K562 (cell line): Measurements from ENCODE around the gene SRD5A1. TPM values are rescaled to one million over a fixed set of nuclear protein-coding genes. Genes with fewer than 3 reads are reported as not detected.

Experiments
- DPF2 ChIP-seq: fragments of 450-650 bp; IDR thresholded peaks from 2 replicates; pipeline ENCODE4 v1.6.1; 2016
- PPARD ChIP-seq: fragments of 250-450 bp; sonication (Bioruptor Pico); IDR thresholded peaks from 2 replicates; pipeline ENCODE4 v1.8.0; 2022; ENCODE audit warnings: inconsistent platforms, mild to moderate bottlenecking, moderate library complexity
- RAD21 ChIP-seq, 2 experiments: fragments of 250-450 bp in 1 of 2; fragments of 450-650 bp in 1 of 2; sonication (Bioruptor Pico) in 1 of 2; formaldehyde crosslinking in 1 of 2; IDR thresholded peaks in 1 of 2; conservative IDR thresholded peaks in 1 of 2; 2 replicates each; pipeline versions ENCODE4 v1.4.0 to v1.8.0; 2020 to 2022; ENCODE audit warnings: mild to moderate bottlenecking in 2 of 2, moderate library complexity in 1 of 2
- XRCC5 ChIP-seq: fragments of 200-400 bp; formaldehyde crosslinking; IDR thresholded peaks from 2 replicates; pipeline ENCODE4 v1.6.1; 2017; ENCODE audit warnings: low read depth, mild to moderate bottlenecking, low read length
- YY1 ChIP-seq, 3 experiments: IDR thresholded peaks; 2 replicates each; pipeline ENCODE4 v1.6.1; 2011; ENCODE audit warnings: low read length in 2 of 3, mild to moderate bottlenecking in 2 of 3, moderate library complexity in 2 of 3, borderline replicate concordance in 1 of 3, control low read depth in 1 of 3, low read depth in 1 of 3; ENCODE audit not compliant: insufficient read depth in 3 of 3, insufficient replicate concordance in 2 of 3, control insufficient read depth in 1 of 3, insufficient read length in 1 of 3; ENCODE audit errors: extremely low read depth in 1 of 3
- ZNF431 ChIP-seq: sonication (generic); formaldehyde crosslinking; IDR thresholded peaks from 2 replicates; pipeline ENCODE4 v1.8.0; 2022; ENCODE audit warnings: mild to moderate bottlenecking, missing genetic modification reagents
- polyA plus RNA-seq, 8 experiments: library from polyadenylated mRNA; depleted of rRNA in 4 of 8; stranded (reverse) in 5 of 8; unstranded in 3 of 8; fragments of >200 nt; fragmentation: Nextera tagmentation in 2 of 8; fragmentation: Illumina TruSeq in 1 of 8; extraction: Ambion mirVana in 2 of 8; extraction: Trizol in 1 of 8; gene quantifications; 2 replicates each; pipeline versions ENCODE4 v1.2.1 to v1.2.3, GENCODE V29; 2011 to 2014; ENCODE audit warnings: inconsistent platforms in 1 of 8, missing spikeins in 1 of 8
- total RNA-seq, 7 experiments: library from RNA; depleted of rRNA in 6 of 7; stranded (reverse); fragments of >200 nt in 6 of 7; fragmentation: Illumina TruSeq in 2 of 7; extraction: Trizol in 2 of 7; gene quantifications; 2 replicates each; pipeline versions ENCODE4 v1.2.1 to v1.2.3, GENCODE V29; 2011 to 2021; ENCODE audit warnings: low replicate concordance in 1 of 7
- TF ChIP-seq, protein P1 (sequence below), 3 experiments: IDR thresholded peaks in 2 of 3; conservative IDR thresholded peaks in 1 of 3; 2 replicates each; pipeline ENCODE4 v1.5.1; 2011 to 2012; ENCODE audit warnings: low read length in 3 of 3, mild to moderate bottlenecking in 3 of 3, control low read depth in 2 of 3, improper control_type of control experiment in 1 of 3, inconsistent platforms in 1 of 3, low read depth in 1 of 3, mixed read lengths in 1 of 3, moderate library complexity in 1 of 3; ENCODE audit not compliant: insufficient read depth in 2 of 3

Gene SRD5A1
- total and polyA plus RNA-seq, 9 of the 15 experiments (the other 6 are each of a cell fraction or from before 2014, with no cell fraction given), result 1.3 to 22.6 (median 8.1) TPM

DNA sequence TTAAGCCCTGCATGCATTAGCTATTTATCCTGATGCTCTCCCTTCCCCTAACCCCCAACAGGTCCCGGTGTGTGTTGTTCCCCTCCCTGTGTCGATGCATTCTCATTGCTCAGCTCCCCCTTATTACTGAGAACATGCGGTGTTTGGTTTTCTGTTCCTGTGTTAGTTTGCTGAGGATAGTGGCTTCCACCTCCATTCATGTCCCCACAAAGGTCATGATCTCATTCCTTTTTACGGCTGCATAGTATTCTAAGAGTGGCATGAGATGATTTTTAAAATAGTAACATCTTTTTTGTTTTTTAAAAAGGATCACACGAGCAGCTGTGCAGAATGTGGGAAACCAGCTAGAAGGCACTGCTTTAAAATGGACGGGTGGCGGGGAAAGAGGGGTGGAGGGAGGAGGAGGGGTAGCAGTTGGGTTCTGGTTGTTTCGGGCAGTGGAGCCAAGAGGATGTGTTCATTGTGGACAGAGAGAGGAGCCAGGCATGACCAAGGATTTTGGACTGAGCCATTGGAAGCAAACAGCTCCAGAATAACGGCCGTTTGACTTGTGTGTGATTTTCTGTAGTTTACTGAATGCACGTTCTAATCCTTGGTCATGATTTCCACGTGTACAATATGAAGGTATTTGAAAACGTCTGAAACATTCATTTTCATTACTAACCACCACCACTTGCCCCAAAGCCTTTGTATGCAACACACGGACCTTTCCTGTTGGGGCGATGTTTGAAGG lies 78.3 kb downstream of the SRD5A1 start (continued):
- TF ChIP-seq YY1 (IDR thresholded peaks at IDR 0.05; ENCODE audit: borderline replicate concordance in 1 of 3, control insufficient read depth in 1 of 3, extremely low read depth in 1 of 3, insufficient read depth in 3 of 3, insufficient read length in 1 of 3, insufficient replicate concordance in 2 of 3, low read depth in 1 of 3, low read length in 2 of 3), result peak in 1 of 3 experiments; percentile 17
- TF ChIP-seq XRCC5, result no peak
- TF ChIP-seq, protein P1, sequence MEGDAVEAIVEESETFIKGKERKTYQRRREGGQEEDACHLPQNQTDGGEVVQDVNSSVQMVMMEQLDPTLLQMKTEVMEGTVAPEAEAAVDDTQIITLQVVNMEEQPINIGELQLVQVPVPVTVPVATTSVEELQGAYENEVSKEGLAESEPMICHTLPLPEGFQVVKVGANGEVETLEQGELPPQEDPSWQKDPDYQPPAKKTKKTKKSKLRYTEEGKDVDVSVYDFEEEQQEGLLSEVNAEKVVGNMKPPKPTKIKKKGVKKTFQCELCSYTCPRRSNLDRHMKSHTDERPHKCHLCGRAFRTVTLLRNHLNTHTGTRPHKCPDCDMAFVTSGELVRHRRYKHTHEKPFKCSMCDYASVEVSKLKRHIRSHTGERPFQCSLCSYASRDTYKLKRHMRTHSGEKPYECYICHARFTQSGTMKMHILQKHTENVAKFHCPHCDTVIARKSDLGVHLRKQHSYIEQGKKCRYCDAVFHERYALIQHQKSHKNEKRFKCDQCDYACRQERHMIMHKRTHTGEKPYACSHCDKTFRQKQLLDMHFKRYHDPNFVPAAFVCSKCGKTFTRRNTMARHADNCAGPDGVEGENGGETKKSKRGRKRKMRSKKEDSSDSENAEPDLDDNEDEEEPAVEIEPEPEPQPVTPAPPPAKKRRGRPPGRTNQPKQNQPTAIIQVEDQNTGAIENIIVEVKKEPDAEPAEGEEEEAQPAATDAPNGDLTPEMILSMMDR (IDR thresholded peaks at IDR 0.05 in 2 of 3, conservative IDR thresholded peaks at IDR 0.05 in 1 of 3; ENCODE audit: insufficient read depth in 2 of 3, low read depth in 1 of 3, low read length in 3 of 3), result peak; percentile 19 to 26 (median 19); a peak in 2 of 6 replicates
- 0 out of 2 replicates have a peak, but pooled peaks have one; percentile 29 for TF ChIP-seq ZNF431 (CRISPR knock-in tag)
- 0 out of 4 replicates have a peak, but pooled peaks of 1 of the 2 experiments have one; percentile 11 for TF ChIP-seq RAD21 (CRISPR knock-in tag; conservative IDR thresholded peaks at IDR 0.05 in 1 of 2, IDR thresholded peaks at IDR 0.05 in 1 of 2)
- no peak for TF ChIP-seq PPARD (CRISPR knock-in tag)
- 0 out of 2 replicates have a peak, but pooled peaks have one; percentile 5 for TF ChIP-seq DPF2
